ENCODE measurements around the gene NKX2-2.

Gene NKX2-2

DNA sequence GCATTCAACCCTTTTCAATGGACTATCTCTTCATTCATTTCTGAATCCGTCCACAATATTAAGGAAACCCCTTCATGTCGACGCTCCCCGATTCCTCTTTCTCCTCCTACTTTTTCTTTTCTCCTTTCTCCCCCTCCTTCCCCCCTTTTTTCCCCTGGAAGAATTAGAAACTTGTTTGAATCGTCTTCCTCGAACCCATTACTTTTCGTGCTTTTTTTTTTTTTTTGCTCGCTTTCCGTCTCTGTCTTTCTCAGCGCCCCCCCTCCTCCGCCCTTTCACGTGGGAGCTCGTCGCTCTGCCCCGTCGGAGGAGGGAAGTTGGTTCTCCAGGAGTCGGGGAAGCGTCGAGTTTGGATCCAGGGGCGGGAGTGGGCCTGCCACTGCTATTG lies 2.3 kb upstream of the NKX2-2 start:
- no peak for DNase-seq (ENCODE audit: extremely low read depth, low read depth)
- TF ChIP-seq, protein P1, sequence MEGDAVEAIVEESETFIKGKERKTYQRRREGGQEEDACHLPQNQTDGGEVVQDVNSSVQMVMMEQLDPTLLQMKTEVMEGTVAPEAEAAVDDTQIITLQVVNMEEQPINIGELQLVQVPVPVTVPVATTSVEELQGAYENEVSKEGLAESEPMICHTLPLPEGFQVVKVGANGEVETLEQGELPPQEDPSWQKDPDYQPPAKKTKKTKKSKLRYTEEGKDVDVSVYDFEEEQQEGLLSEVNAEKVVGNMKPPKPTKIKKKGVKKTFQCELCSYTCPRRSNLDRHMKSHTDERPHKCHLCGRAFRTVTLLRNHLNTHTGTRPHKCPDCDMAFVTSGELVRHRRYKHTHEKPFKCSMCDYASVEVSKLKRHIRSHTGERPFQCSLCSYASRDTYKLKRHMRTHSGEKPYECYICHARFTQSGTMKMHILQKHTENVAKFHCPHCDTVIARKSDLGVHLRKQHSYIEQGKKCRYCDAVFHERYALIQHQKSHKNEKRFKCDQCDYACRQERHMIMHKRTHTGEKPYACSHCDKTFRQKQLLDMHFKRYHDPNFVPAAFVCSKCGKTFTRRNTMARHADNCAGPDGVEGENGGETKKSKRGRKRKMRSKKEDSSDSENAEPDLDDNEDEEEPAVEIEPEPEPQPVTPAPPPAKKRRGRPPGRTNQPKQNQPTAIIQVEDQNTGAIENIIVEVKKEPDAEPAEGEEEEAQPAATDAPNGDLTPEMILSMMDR (IDR thresholded peaks at IDR 0.05; ENCODE audit: low read depth, low read length), result no peak

- TF ChIP-seq, protein P1 (IDR thresholded peaks at IDR 0.05; ENCODE audit: low read depth, low read length), result no peak
- no peak for DNase-seq (ENCODE audit: extremely low read depth, low read depth)
Measured at GRCh38 chr20:21515300-21516179, 1.7 kb upstream of the NKX2-2 start.

DNA sequence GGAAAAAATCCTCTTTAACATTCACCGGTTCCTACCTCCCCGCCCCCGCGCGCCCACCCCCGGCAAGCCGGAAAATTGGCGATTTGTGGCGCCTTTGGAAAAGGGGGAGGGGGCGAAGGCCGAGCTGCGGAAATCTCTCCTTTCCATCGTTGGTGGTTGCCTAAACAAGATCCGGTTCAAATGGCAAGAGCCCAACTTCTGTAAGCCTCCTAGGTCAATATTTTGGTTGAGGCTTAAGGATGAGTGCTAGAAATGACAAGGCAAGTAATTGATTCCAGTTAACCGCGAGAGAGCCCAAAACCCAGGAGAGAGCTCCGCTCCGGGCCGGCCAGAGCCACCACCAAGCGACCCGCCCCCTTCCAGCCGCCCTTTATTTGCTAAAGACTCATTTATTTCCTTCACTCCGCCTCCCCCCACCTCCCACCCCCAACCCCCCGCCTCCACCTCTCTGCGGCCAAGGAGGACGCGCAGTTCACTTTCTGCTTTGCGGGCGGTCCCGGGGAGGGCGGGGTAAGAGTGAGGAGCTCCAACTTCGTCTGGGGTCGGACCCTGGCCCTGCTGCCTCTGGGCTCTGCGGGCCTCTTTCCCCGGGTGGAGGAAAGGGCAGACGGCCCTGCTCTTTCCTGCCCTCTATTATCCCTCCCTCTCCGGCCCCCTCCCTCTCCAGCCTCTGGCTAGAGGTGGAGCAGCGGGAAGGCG lies 838 bp upstream of the NKX2-2 start:
- no peak for DNase-seq (ENCODE audit: extremely low read depth, low read depth)
- TF ChIP-seq, protein P1 (IDR thresholded peaks at IDR 0.05; ENCODE audit: low read depth, low read length), result no peak

DNA sequence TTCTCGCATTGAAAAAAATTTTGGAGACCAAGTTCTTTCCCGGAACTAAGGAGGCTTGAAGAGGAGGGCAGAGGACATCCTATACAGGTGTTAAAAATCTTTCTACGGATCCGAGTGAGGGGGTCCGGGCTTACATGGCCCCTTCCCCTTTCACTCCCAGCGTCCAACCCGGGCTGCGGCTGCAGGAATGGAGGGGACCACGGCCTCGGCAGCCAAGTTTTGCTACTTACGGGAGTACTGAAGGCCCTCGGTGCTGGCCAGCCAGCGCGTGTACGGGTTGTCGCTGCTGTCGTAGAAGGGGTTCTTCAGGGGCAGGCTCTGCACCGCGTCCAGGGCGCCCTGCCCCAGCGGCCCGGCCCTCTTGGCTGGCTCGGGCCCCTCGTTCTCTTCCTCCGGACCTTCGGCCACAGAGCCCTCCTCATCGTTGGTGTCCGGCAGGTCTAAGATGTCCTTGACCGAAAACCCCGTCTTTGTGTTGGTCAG lies 642 bp downstream of the NKX2-2 start:
- TF ChIP-seq, protein P1 (IDR thresholded peaks at IDR 0.05; ENCODE audit: low read depth, low read length), result no peak
- DNase-seq (ENCODE audit: extremely low read depth, low read depth), result no peak

DNA sequence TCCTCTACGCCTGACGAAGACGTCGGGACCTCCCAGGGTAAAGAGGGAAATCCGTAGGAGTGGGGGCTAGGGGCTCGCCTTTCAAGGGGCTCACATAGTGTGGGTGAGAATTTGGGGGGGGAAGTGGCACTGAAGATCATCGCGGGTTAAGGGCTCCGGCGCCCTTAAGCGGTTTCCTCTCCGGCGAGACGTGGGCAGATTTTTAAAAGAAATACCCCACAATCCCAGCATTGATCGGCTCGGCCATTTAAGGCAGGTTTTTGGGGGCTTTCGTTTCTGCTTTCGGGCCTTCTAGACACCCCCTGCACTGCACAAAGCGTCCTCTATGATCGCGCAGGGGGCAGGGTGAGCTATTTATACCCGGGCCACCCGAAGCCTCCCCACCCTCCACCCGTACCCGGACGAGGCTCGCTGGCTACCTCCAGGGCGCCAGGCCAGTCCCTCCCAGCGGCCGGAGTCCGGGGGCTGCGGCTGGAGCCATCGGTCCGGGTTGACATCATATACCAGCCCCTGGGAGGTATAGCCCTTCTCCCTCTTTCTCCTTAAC lies 1.2 kb downstream of the NKX2-2 start:
- DNase-seq (ENCODE audit: extremely low read depth, low read depth), result no peak
- TF ChIP-seq, protein P1 (IDR thresholded peaks at IDR 0.05; ENCODE audit: low read depth, low read length), result no peak

DNA sequence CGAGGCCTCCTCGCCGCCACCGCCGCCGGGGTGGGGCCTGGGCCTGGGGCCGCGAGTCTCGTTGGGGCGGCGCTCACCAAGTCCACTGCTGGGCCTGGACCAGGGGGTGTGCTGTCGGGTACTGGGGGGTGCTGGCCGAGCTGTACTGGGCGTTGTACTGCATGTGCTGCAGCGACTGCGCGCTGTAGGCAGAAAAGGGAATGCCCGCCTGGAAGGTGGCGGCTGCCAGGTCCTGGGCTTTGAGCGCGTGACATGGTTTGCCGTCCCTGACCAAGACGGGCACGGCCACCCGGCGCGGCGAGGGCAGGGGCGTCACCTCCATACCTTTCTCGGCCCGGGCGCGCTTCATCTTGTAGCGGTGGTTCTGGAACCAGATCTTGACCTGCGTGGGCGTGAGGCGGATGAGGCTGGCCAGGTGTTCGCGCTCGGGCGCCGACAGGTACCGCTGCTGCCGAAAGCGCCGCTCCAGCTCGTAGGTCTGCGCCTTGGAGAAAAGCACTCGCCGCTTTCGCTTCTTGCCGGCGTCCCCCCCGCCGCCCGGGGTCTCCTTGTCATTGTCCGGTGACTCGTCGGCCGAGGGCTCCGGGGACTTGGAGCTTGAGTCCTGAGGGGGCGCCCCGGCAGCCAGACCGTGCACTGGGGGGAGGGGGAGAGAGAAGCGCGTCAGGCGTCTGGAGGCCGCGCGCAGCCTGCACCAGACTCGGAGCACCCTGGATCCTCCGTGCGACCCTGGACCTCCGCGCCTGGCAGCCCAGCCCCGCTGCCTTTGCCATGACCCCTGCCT lies 1.8 kb downstream of the NKX2-2 start:
- TF ChIP-seq, protein P1 (IDR thresholded peaks at IDR 0.05; ENCODE audit: low read depth, low read length), result no peak
- DNase-seq (ENCODE audit: extremely low read depth, low read depth), result no peak
